Keratinocyte (primary cell): ENCODE results near the gene PDIA2. TPM values are rescaled to one million over a fixed set of nuclear protein-coding genes. Genes with fewer than 3 reads are reported as not detected.

Experiments
- DNase-seq: peaks from one replicate; pipeline ENCODE4 v3.0.0-alpha.2; 2011; ENCODE audit warnings: low read depth, missing footprints, low spot score
- FAIRE-seq: peaks from 2 replicates; lab custom pipeline; 2011; peaks lifted over from hg19 to GRCh38; lab: Jason Lieb, UNC
- H2AFZ ChIP-seq: 2 replicates; pipeline ENCODE4 v1.6.0; 2012; ENCODE audit warnings: low read length, control low read depth, inconsistent platforms; ENCODE audit not compliant: control insufficient read depth
- H3K27ac ChIP-seq: 2 replicates; pipeline ENCODE4 v1.5.1; 2011; ENCODE audit warnings: low read length; ENCODE audit not compliant: control insufficient read depth, insufficient read depth
- H3K27me3 ChIP-seq: 3 replicates; pipeline ENCODE4 v1.6.0; 2011; ENCODE audit warnings: low read length; ENCODE audit not compliant: control insufficient read depth, insufficient read depth; ENCODE audit errors: extremely low read depth
- H3K36me3 ChIP-seq, 2 experiments: 2 replicates in 1 of 2; 3 replicates in 1 of 2; pipeline ENCODE4 v1.5.1; 2011; ENCODE audit warnings: low read length in 2 of 2, mild to moderate bottlenecking in 1 of 2; ENCODE audit not compliant: control insufficient read depth in 2 of 2, insufficient read depth in 2 of 2; ENCODE audit errors: extremely low read depth in 1 of 2
- H3K4me1 ChIP-seq: 3 replicates; pipeline ENCODE4 v1.5.1; 2011; ENCODE audit warnings: low read length; ENCODE audit not compliant: control insufficient read depth, insufficient read depth; ENCODE audit errors: extremely low read depth
- H3K4me2 ChIP-seq: 3 replicates; pipeline ENCODE4 v1.6.0; 2011; ENCODE audit warnings: low read depth, low read length; ENCODE audit not compliant: control insufficient read depth, insufficient read depth; ENCODE audit errors: extremely low read depth
- H3K4me3 ChIP-seq, 3 experiments: fragments of 200-600 bp in 1 of 3; sonication (generic) in 1 of 3; 2 replicates in 2 of 3; 3 replicates in 1 of 3; pipeline ENCODE4 v1.5.1; 2011 to 2016; ENCODE audit warnings: low read length in 3 of 3, mild to moderate bottlenecking in 3 of 3, control low read depth in 2 of 3, inconsistent platforms in 1 of 3, low read depth in 1 of 3, mixed read lengths in 1 of 3, mixed run types in 1 of 3, moderate library complexity in 1 of 3; ENCODE audit not compliant: control insufficient read depth in 2 of 3, insufficient read depth in 2 of 3; ENCODE audit errors: extremely low read depth in 1 of 3
- H3K79me2 ChIP-seq: 2 replicates; pipeline ENCODE4 v1.6.0; 2012; ENCODE audit warnings: low read length; ENCODE audit not compliant: control insufficient read depth, insufficient read depth
- H3K9ac ChIP-seq: 3 replicates; pipeline ENCODE4 v1.6.0; 2011; ENCODE audit warnings: low read length; ENCODE audit not compliant: control insufficient read depth, insufficient read depth; ENCODE audit errors: extremely low read depth
- H3K9me1 ChIP-seq: 3 replicates; pipeline ENCODE4 v1.6.0; 2011; ENCODE audit warnings: low read length; ENCODE audit not compliant: control insufficient read depth, insufficient read depth; ENCODE audit errors: extremely low read depth
- H3K9me3 ChIP-seq: 2 replicates; pipeline ENCODE4 v1.5.1; 2012; ENCODE audit warnings: low read depth, low read length; ENCODE audit not compliant: control insufficient read depth
- H4K20me1 ChIP-seq: 3 replicates; pipeline ENCODE4 v1.6.0; 2011; ENCODE audit warnings: low read length; ENCODE audit not compliant: control insufficient read depth, insufficient read depth; ENCODE audit errors: extremely low read depth
- CTCF ChIP-seq, 3 experiments: IDR thresholded peaks in 1 of 3; conservative IDR thresholded peaks in 1 of 3; optimal IDR thresholded peaks in 1 of 3; 2 replicates in 2 of 3; 3 replicates in 1 of 3; pipeline versions ENCODE3 to v1.5.1; 2011; ENCODE audit warnings: low read length in 3 of 3, mild to moderate bottlenecking in 3 of 3, moderate library complexity in 2 of 3, control low read depth in 1 of 3, inconsistent platforms in 1 of 3; ENCODE audit not compliant: insufficient read depth in 2 of 3; ENCODE audit errors: extremely low read depth in 1 of 3
- EZH2 ChIP-seq: IDR thresholded peaks from one replicate; pipeline ENCODE4 v1.6.1; 2012; ENCODE audit warnings: inconsistent platforms, mild to moderate bottlenecking, low read length, moderate library complexity
- dilution Hi-C: fragments of 300-500 bp; cut with MboI; formaldehyde crosslinking; loops from one replicate; pipeline ENCODE4 v1.7.0; 2020; ENCODE audit warnings: low sequenced_read_pairs; ENCODE audit not compliant: extremely low pct_ligation_motif_present
- polyA plus RNA-seq, 5 experiments: library from polyadenylated mRNA; depleted of rRNA in 3 of 5; stranded (reverse) in 3 of 5; stranded (forward) in 1 of 5; unstranded in 1 of 5; fragments of >200 nt; gene quantifications; 1 replicate in 1 of 5; 2 replicates in 3 of 5; 3 replicates in 1 of 5; pipeline versions ENCODE4 v1.2.1 to v1.2.3, GENCODE V29; 2011 to 2012; ENCODE audit warnings: missing spikeins in 2 of 5, low read depth in 1 of 5, low replicate concordance in 1 of 5

Gene PDIA2
- polyA plus RNA-seq, 1 donor (not counting 4 experiments of a cell fraction or from before 2014, with no cell fraction given): 0.42 TPM

GRCh38 chr16:301235-301634 lies 18.3 kb downstream of the PDIA2 start:
- Histone ChIP-seq H2AFZ (no peak overlapping the region), H3K79me2 (peaks cover 5% of the 10 kb centered on the region), H3K27ac (no peak overlapping the region), H3K4me1 (peaks cover 6% of the 10 kb centered on the region), H3K9me1 (no peaks in the 10 kb centered on the region), H3K4me2 (no peak overlapping the region), H3K4me3 (no peak overlapping the region), H3K36me3 (peaks cover 12 to 31% of the 10 kb centered on the region in 2 experiments), H3K9ac (no peak overlapping the region), H3K27me3 (no peaks in the 10 kb centered on the region), H3K9me3 (no peaks in the 10 kb centered on the region), H4K20me1 (peaks cover 4% of the 10 kb centered on the region)
- DNase-seq (no peak), FAIRE-seq (no peak)
- dilution Hi-C loops: no loop called here
- TF ChIP-seq EZH2 (no peak), CTCF (optimal IDR thresholded peaks at IDR 0.05 in 1 of 3, IDR thresholded peaks at IDR 0.05 in 1 of 3, conservative IDR thresholded peaks at IDR 0.05 in 1 of 3; ENCODE audit: extremely low read depth in 1 of 3, insufficient read depth in 2 of 3, low read length in 3 of 3) (no peak)

GRCh38 chr16:301950-302349 lies 19.0 kb downstream of the PDIA2 start:
- Histone ChIP-seq H3K9me1 (no peaks in the 10 kb centered on the region), H3K36me3 (peaks cover 13 to 31% of the 10 kb centered on the region in 2 experiments), H3K4me2 (no peak overlapping the region), H4K20me1 (peaks cover 5% of the 10 kb centered on the region), H3K27ac (no peak overlapping the region), H3K9ac (no peak overlapping the region), H3K9me3 (no peaks in the 10 kb centered on the region), H3K27me3 (no peaks in the 10 kb centered on the region), H3K4me3 (no peak overlapping the region), H2AFZ (no peak overlapping the region), H3K79me2 (peaks cover 5% of the 10 kb centered on the region), H3K4me1 (peaks cover 10% of the 10 kb centered on the region)
- no peak for TF ChIP-seq EZH2
- TF ChIP-seq CTCF (optimal IDR thresholded peaks at IDR 0.05 in 1 of 3, IDR thresholded peaks at IDR 0.05 in 1 of 3, conservative IDR thresholded peaks at IDR 0.05 in 1 of 3; ENCODE audit: extremely low read depth in 1 of 3, insufficient read depth in 2 of 3, low read length in 3 of 3): no peak
- no peak for FAIRE-seq
- dilution Hi-C loops: no loop called here
- no peak for DNase-seq
